ENCODE data around the gene MLPH. TPM values are rescaled to one million over a fixed set of nuclear protein-coding genes. Genes with fewer than 3 reads are reported as not detected.
A peak's percentile ranks its signal among the peaks of the same experiment; 100 is the strongest.

MLPH gene
- polyA plus RNA-seq, 3 donors: not detected

DNA sequence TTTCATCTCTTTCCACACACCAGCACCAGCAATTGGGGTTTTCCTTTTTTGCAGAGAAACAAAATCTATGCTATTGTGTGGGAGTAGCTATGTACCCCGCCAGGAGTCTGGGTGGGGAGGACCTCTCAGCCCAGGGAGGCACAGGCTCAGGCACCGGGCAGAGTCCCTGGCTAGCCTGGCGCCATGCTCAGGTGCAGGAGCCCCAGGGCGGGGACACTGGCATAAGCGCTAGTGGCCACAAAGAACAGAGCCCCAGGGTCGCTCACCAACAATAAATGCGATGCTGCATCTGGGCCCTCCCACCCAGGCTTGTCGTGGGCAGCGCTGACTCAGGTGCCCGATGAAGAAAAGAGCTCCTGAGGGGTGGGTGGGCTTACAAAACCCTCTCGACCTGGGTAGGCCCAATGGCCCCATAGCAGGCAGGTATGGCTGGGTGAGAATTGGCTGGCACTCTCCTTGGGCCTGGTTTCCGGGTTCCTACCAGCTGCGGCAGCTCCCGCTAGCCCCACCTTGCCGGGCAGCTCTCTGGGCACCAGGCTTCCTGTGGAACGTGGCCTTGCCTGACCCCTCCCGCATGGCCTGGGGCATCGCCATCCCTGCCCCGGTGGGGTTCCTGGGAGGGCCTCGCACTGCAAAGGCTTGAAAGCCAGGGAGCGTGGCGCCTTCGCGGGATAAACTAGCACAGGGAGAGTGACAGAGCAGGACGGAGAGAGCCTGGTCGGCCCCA is 41.3 kb upstream of the MLPH start:
- Histone ChIP-seq H3K27me3 (ENCODE audit: control insufficient read depth in 2 of 2, insufficient read depth in 2 of 2, low read length in 2 of 2) (no peaks in the 10 kb centered on the region), H3K79me2 (ENCODE audit: insufficient read depth, low read length) (no peaks in the 10 kb centered on the region), H3K9ac (ENCODE audit: insufficient read depth, low read length, poor library complexity, severe bottlenecking) (no peak overlapping the region), H3K36me3 (replicated peaks in 1 of 2; ENCODE audit: control insufficient read depth in 1 of 2, insufficient read depth in 2 of 2, low read length in 2 of 2) (no peaks in the 10 kb centered on the region), H3K4me2 (replicated peaks; ENCODE audit: extremely low read depth, low read length, poor library complexity, severe bottlenecking) (no peak overlapping the region), H3K4me1 (ENCODE audit: control insufficient read depth in 1 of 2, insufficient read depth in 2 of 2, low read length in 2 of 2) (no peaks in the 10 kb centered on the region), H3K27ac (ENCODE audit: low read depth in 1 of 2, low read length in 2 of 2) (no peak overlapping the region), H3K4me3 (replicated peaks in 1 of 3; ENCODE audit: low read depth in 2 of 3, low read length in 3 of 3) (no peak overlapping the region), H4K20me1 (ENCODE audit: insufficient read depth, low read length) (no peaks in the 10 kb centered on the region), H2AFZ (ENCODE audit: insufficient read depth, low read depth, low read length, poor library complexity, severe bottlenecking) (no peak overlapping the region), H3K9me3 (replicated peaks in 1 of 2; ENCODE audit: control insufficient read depth in 1 of 2, insufficient read depth in 1 of 2, low read length in 2 of 2) (no peaks in the 10 kb centered on the region)
- Mint-ChIP-seq H3K4me3 (no peak overlapping the region), H3K4me1 (peaks cover 7% of the 10 kb centered on the region), H3K27me3 (ENCODE audit: low read depth in 3 of 3) (peaks cover 2 to 6% (median 6%) of the 10 kb centered on the region in 3 donors), H3K9me3 (peaks cover 0 to 2% (median 0%) of the 10 kb centered on the region in 7 donors), H3K36me3 (no peaks in the 10 kb centered on the region), H3K27ac (no peak overlapping the region)
- TF ChIP-seq, protein P1, sequence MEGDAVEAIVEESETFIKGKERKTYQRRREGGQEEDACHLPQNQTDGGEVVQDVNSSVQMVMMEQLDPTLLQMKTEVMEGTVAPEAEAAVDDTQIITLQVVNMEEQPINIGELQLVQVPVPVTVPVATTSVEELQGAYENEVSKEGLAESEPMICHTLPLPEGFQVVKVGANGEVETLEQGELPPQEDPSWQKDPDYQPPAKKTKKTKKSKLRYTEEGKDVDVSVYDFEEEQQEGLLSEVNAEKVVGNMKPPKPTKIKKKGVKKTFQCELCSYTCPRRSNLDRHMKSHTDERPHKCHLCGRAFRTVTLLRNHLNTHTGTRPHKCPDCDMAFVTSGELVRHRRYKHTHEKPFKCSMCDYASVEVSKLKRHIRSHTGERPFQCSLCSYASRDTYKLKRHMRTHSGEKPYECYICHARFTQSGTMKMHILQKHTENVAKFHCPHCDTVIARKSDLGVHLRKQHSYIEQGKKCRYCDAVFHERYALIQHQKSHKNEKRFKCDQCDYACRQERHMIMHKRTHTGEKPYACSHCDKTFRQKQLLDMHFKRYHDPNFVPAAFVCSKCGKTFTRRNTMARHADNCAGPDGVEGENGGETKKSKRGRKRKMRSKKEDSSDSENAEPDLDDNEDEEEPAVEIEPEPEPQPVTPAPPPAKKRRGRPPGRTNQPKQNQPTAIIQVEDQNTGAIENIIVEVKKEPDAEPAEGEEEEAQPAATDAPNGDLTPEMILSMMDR (IDR thresholded peaks at IDR 0.05): no peak
- no peak for DNase-seq
- 94% methylated on average over 24 of the region's 26 CpGs for WGBS (ENCODE audit: insufficient coverage)
- intact Hi-C loops (cut with micrococcal nuclease): no loop called here

GRCh38 chr2:237446338-237446665 is 40.7 kb upstream of the MLPH start:
- H3K4me1 ChIP-seq (ENCODE audit: control insufficient read depth in 1 of 2, insufficient read depth in 2 of 2, low read length in 2 of 2): no peaks in the 10 kb centered on the region
- no peak overlapping the region for H3K9ac ChIP-seq (ENCODE audit: insufficient read depth, low read length, poor library complexity, severe bottlenecking)
- H3K9me3 ChIP-seq (replicated peaks in 1 of 2; ENCODE audit: control insufficient read depth in 1 of 2, insufficient read depth in 1 of 2, low read length in 2 of 2): no peaks in the 10 kb centered on the region
- no peak overlapping the region for H3K4me2 ChIP-seq (replicated peaks; ENCODE audit: extremely low read depth, low read length, poor library complexity, severe bottlenecking)
- no peaks in the 10 kb centered on the region for H3K36me3 ChIP-seq (replicated peaks in 1 of 2; ENCODE audit: control insufficient read depth in 1 of 2, insufficient read depth in 2 of 2, low read length in 2 of 2)
- Mint-ChIP-seq H3K9me3 (peaks cover 0 to 2% (median 0%) of the 10 kb centered on the region in 7 donors), H3K27me3 (ENCODE audit: low read depth in 3 of 3) (peaks cover 2 to 6% (median 6%) of the 10 kb centered on the region in 3 donors), H3K4me3 (no peak overlapping the region), H3K27ac (peak overlapping the region in 1 of 7 donors; percentile 65), H3K4me1 (peaks cover 7% of the 10 kb centered on the region), H3K36me3 (no peaks in the 10 kb centered on the region)
- WGBS (ENCODE audit: insufficient coverage): 83% methylated on average over 1 of the region's 6 CpGs
- no peak overlapping the region for H3K27ac ChIP-seq (ENCODE audit: low read depth in 1 of 2, low read length in 2 of 2)
- H3K79me2 ChIP-seq (ENCODE audit: insufficient read depth, low read length): no peaks in the 10 kb centered on the region
- TF ChIP-seq, protein P1 (IDR thresholded peaks at IDR 0.05): no peak
- no peaks in the 10 kb centered on the region for H4K20me1 ChIP-seq (ENCODE audit: insufficient read depth, low read length)
- no peaks in the 10 kb centered on the region for H3K27me3 ChIP-seq (ENCODE audit: control insufficient read depth in 2 of 2, insufficient read depth in 2 of 2, low read length in 2 of 2)
- no peak for DNase-seq
- H2AFZ ChIP-seq (ENCODE audit: insufficient read depth, low read depth, low read length, poor library complexity, severe bottlenecking): no peak overlapping the region
- intact Hi-C loops (cut with micrococcal nuclease): no loop called here
- no peak overlapping the region for H3K4me3 ChIP-seq (replicated peaks in 1 of 3; ENCODE audit: low read depth in 2 of 3, low read length in 3 of 3)

All from CD14-positive monocyte (primary cell).